Central memory CD8-positive, alpha-beta T cell (primary cell): ENCODE measurements around the gene DNAJC9.

Experiments used
- ATAC-seq: fragments of 150-1000 bp; cut with Tn5 transposase; replicated peaks from 2 replicates; pipeline ENCODE4 v1.10.0; 2022; ENCODE audit warnings: mild to moderate bottlenecking, moderate FRiP score, moderate number of reproducible peaks; ENCODE audit not compliant: poor library complexity, severe bottlenecking; ENCODE audit errors: extremely low read depth
- DNase-seq, 2 donors: peaks; one replicate each; pipeline ENCODE4 v3.0.0; 2021; ENCODE audit warnings: low spot score in 2 of 2
- H3K27ac Mint-ChIP-seq: one replicate; pipeline ENCODE4 v1.8.0; 2022; ENCODE audit warnings: low read depth, mild to moderate bottlenecking, moderate library complexity, mixed read lengths
- H3K27me3 Mint-ChIP-seq: one replicate; pipeline ENCODE4 v1.8.0; 2022; ENCODE audit warnings: mixed read lengths
- H3K36me3 Mint-ChIP-seq: one replicate; pipeline ENCODE4 v1.8.0; 2022; ENCODE audit warnings: mild to moderate bottlenecking, moderate library complexity, mixed read lengths; ENCODE audit not compliant: insufficient read depth
- H3K4me1 Mint-ChIP-seq: one replicate; pipeline ENCODE4 v1.8.0; 2022; ENCODE audit warnings: mixed read lengths
- H3K4me3 Mint-ChIP-seq: one replicate; pipeline ENCODE4 v1.8.0; 2022; ENCODE audit warnings: mild to moderate bottlenecking, moderate library complexity, mixed read lengths
- H3K9me3 Mint-ChIP-seq: one replicate; pipeline ENCODE4 v1.8.0; 2022; ENCODE audit warnings: mixed read lengths

Gene DNAJC9

GRCh38 chr10:73252445-73253224, 5.6 kb upstream of the DNAJC9 start, which contains the start of gene MRPS16:
Gene MRPS16, minus strand, starts transcription at chr10:73252644. Its CDS starts 162 bp downstream, at chr10:73252482.
- peak within 1 kb of the TSS; percentile 95 for H3K27ac Mint-ChIP-seq
- peak within 1 kb of the TSS; percentile 97 for H3K4me3 Mint-ChIP-seq
- H3K9me3 Mint-ChIP-seq, result no peaks in the 10 kb centered on the region
- peaks cover 20% of the 10 kb centered on the region for H3K4me1 Mint-ChIP-seq
- peak; percentile 88 to 91 for DNase-seq
- peak; percentile 90 for ATAC-seq
- H3K36me3 Mint-ChIP-seq, result peaks cover 17% of the 10 kb centered on the region
- no peaks in the 10 kb centered on the region for H3K27me3 Mint-ChIP-seq

GRCh38 chr10:73251683-73252444, 4.8 kb upstream of the DNAJC9 start:
- H3K27me3 Mint-ChIP-seq, result no peaks in the 10 kb centered on the region
- H3K4me1 Mint-ChIP-seq, result peaks cover 27% of the 10 kb centered on the region
- no peak for DNase-seq
- ATAC-seq, result peak; percentile 35
- peak overlapping the region; percentile 95 for H3K27ac Mint-ChIP-seq
- no peaks in the 10 kb centered on the region for H3K9me3 Mint-ChIP-seq
- H3K4me3 Mint-ChIP-seq, result peak overlapping the region; percentile 97
- peaks cover 22% of the 10 kb centered on the region for H3K36me3 Mint-ChIP-seq

DNA sequence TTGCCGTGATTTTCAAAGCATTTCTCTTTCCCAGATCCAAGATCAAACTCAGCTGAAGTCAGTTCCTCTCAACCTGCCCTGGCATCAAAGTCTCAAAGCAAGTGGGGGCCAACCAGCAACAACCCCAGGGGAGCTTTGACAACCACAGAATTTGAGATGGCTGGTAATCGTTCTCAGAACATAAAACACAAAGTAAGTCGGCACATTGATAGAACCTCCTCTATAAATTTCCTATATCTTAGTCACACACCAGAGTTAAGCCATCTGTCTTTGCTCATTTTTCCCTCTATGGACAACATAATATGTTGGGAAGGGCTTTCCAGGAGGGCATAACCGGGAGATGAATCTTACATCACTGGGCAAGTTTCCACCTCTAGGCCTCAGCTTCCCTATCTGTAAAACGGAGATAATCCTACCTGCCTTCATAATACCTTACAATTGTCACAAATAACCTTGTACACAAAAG, 1.2 kb upstream of the DNAJC9 start:
- Mint-ChIP-seq H3K4me3 (no peak overlapping the region), H3K9me3 (no peaks in the 10 kb centered on the region), H3K27ac (peak overlapping the region; percentile 85), H3K36me3 (peaks cover 46% of the 10 kb centered on the region), H3K27me3 (no peaks in the 10 kb centered on the region), H3K4me1 (peaks cover 47% of the 10 kb centered on the region)
- DNase-seq (no peak), ATAC-seq (no peak)

DNA sequence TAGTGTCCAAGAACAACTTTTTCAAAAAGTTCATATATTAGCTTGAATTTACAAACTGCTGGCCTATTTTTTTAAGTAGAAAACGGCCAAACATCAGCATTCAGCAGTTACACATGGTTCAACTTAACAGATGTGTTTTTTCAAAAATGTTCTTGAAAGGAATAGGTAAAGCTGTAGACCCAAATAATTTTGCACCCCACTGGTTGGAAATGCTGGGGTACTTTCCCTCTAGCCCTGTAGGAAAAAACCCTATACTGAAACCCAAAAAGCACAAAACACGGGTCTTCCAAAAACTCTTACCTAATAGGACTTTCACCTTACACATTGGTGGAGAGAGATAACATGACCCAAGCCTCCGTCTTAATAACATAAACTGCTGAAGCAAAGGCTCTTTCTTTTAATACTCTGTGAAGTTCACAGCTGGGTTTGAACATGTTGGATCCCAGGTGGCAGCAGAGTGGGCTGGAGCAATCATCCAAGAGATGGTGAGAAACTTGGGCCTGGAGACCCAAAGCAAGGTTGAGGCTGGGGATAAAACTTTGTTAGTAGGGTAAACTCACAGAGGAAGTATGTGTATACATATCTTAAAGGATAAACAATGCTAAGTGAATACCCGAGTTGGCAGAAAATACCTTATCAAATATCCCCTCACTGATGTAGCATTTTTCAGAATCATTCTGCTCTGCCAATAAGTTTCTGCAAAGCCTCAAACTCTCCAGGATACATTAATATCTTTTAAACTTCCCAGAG, 629 bp upstream of the DNAJC9 start:
- no peak for DNase-seq
- Mint-ChIP-seq H3K27me3 (no peaks in the 10 kb centered on the region), H3K27ac (peak overlapping the region; percentile 85), H3K4me3 (peak overlapping the region; percentile 91), H3K4me1 (peaks cover 45% of the 10 kb centered on the region), H3K36me3 (peaks cover 50% of the 10 kb centered on the region), H3K9me3 (no peaks in the 10 kb centered on the region)
- ATAC-seq, result no peak

- Mint-ChIP-seq H3K27ac (peak overlapping the region; percentile 85), H3K36me3 (peaks cover 50% of the 10 kb centered on the region), H3K4me1 (peaks cover 36% of the 10 kb centered on the region), H3K4me3 (peak overlapping the region; percentile 91), H3K27me3 (no peaks in the 10 kb centered on the region), H3K9me3 (no peaks in the 10 kb centered on the region)
- DNase-seq, result no peak
- no peak for ATAC-seq
Measured at GRCh38 chr10:73246322-73246645, 771 bp downstream of the DNAJC9 start.

GRCh38 chr10:73244866-73245477, 2.1 kb downstream of the DNAJC9 start:
- H3K9me3 Mint-ChIP-seq, result no peaks in the 10 kb centered on the region
- DNase-seq, result no peak
- peaks cover 47% of the 10 kb centered on the region for H3K36me3 Mint-ChIP-seq
- no peaks in the 10 kb centered on the region for H3K27me3 Mint-ChIP-seq
- H3K4me3 Mint-ChIP-seq, result peak overlapping the region; percentile 91
- H3K4me1 Mint-ChIP-seq, result peaks cover 29% of the 10 kb centered on the region
- ATAC-seq, result no peak
- peak overlapping the region; percentile 32 for H3K27ac Mint-ChIP-seq

DNA sequence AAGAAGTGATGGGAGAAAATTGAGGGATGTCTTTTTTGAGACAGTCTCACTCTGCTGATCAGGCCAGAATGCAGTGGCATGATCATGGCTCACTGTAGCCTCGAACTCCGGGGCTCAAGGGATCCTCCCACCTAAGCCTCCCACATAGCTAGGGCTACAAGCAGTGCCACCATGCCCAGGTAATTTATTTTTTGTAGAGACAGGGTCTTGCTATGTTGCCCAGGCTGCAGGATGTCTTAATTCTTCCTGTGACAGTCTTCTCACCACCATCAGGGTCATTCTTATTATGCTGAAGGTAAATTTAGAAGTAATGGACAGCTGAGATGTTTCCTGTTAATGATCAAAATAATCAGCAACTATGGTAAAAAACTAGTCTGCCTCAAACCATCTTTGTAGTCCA, 7.1 kb downstream of the DNAJC9 start:
- Mint-ChIP-seq H3K4me3 (no peak overlapping the region), H3K27ac (no peak overlapping the region), H3K4me1 (peaks cover 6% of the 10 kb centered on the region), H3K36me3 (peaks cover 37% of the 10 kb centered on the region), H3K9me3 (no peaks in the 10 kb centered on the region), H3K27me3 (no peaks in the 10 kb centered on the region)
- no peak for ATAC-seq
- DNase-seq, result no peak

DNA sequence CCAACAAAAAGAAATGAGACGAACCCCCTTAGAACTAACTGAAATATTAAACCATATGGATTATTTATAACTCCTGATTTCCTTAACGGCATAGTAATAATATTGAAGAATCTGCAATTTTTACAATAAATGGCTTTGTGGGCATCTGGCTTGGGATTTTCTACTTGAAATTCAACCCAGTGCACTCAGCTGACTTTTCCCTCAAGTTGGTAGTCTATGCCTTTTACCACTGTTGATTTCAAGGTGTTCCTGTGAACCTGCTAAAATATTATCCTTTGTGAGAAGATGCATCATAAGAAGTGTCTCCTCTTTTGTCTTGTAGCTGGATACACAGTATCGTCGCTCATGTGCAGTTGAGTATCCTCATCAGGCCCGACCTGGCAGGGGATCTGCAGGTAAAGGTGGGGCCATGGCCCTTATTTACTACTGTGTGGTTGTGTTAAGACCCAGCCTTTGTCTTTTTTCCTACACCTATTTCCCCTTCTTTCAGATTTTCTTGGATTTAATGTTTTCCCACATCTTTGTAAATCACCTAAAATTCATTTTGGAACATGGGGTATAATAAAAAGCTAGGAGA, 8.0 kb downstream of the DNAJC9 start:
- ATAC-seq, result no peak
- H3K36me3 Mint-ChIP-seq, result peaks cover 30% of the 10 kb centered on the region
- H3K4me3 Mint-ChIP-seq, result no peak overlapping the region
- H3K27me3 Mint-ChIP-seq, result no peaks in the 10 kb centered on the region
- H3K27ac Mint-ChIP-seq, result no peak overlapping the region
- H3K4me1 Mint-ChIP-seq, result no peaks in the 10 kb centered on the region
- DNase-seq, result no peak
- no peaks in the 10 kb centered on the region for H3K9me3 Mint-ChIP-seq

- Mint-ChIP-seq H3K36me3 (peaks cover 17% of the 10 kb centered on the region), H3K27me3 (no peaks in the 10 kb centered on the region), H3K27ac (no peak overlapping the region), H3K9me3 (no peaks in the 10 kb centered on the region), H3K4me3 (no peak overlapping the region), H3K4me1 (no peaks in the 10 kb centered on the region)
- DNase-seq, result no peak
- ATAC-seq, result no peak
Measured at GRCh38 chr10:73234695-73235094, 12.4 kb downstream of the DNAJC9 start.

DNA sequence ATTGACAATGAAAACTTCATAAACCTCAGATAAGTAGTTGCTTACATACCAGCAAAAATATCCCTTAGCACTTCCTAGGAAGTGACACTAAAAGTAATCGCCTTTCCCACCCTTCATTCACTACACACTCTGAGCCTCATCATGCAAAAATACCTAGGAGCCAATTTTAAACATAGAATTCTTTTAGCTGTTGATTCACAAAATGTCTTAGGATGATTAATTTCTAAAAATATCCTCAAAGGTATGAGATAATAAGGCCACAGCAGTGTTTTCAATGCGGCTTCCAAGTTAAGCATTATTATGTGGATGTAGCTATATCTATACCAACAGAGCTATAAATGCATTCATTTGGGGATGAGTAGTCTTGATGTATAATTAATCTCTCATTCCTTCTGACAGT, 13.2 kb downstream of the DNAJC9 start:
- Mint-ChIP-seq H3K27me3 (no peaks in the 10 kb centered on the region), H3K27ac (no peak overlapping the region), H3K9me3 (no peaks in the 10 kb centered on the region), H3K36me3 (peaks cover 17% of the 10 kb centered on the region), H3K4me3 (no peak overlapping the region), H3K4me1 (no peaks in the 10 kb centered on the region)
- no peak for ATAC-seq
- no peak for DNase-seq

- no peak overlapping the region for H3K4me3 Mint-ChIP-seq
- H3K9me3 Mint-ChIP-seq, result no peaks in the 10 kb centered on the region
- peaks cover 17% of the 10 kb centered on the region for H3K36me3 Mint-ChIP-seq
- DNase-seq, result no peak
- no peaks in the 10 kb centered on the region for H3K27me3 Mint-ChIP-seq
- H3K27ac Mint-ChIP-seq, result no peak overlapping the region
- ATAC-seq, result no peak
- no peaks in the 10 kb centered on the region for H3K4me1 Mint-ChIP-seq
Measured at GRCh38 chr10:73232887-73233286, 14.2 kb downstream of the DNAJC9 start.

DNA sequence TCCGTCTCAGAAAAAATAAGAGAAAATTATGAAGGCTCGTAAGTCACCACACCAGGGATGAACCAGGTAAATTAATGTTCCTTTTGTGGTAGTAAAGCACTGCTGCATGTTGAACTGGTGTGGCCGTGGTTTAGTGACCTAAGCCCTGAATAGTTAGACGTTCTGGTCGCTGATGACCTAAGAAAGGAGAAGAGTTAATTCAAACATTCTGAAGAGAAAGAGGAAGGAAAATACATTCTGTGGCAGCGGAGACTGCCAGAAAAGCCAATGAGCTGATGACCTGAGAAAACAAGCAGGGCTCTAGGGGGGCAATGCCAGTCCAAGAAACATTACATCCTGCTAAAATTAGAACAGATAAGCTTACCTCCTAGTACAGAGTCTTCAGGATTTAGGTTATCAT, 17.5 kb downstream of the DNAJC9 start:
- no peak for DNase-seq
- no peaks in the 10 kb centered on the region for H3K9me3 Mint-ChIP-seq
- H3K4me3 Mint-ChIP-seq, result no peak overlapping the region
- no peak for ATAC-seq
- peak overlapping the region; percentile 14 for H3K27ac Mint-ChIP-seq
- no peaks in the 10 kb centered on the region for H3K4me1 Mint-ChIP-seq
- no peaks in the 10 kb centered on the region for H3K27me3 Mint-ChIP-seq
- H3K36me3 Mint-ChIP-seq, result peaks cover 7% of the 10 kb centered on the region
